NCI-H345 treated with DMSO at 0.1 percent for 48 hours (cell line): Measurements from ENCODE around the gene DENND6A.
A peak's percentile ranks its signal among the peaks of the same experiment; 100 is the strongest.
"Not testable (repeated sequence)": the region's sequence is repeated elsewhere in the genome, so short reads cannot be mapped to it uniquely, and the experiment has no call there.

Experiments
- DNase-seq: peaks from one replicate; lab custom pipeline; 2025; ENCODE audit not compliant: unreplicated experiment; lab: John Stamatoyannopoulos, UW

The DENND6A gene

GRCh38 chr3:57692396-57693147 is at the start of gene DENND6A:
DENND6A (minus strand) TSS chr3:57693077; CDS start chr3:57693018, 59 bp downstream.
- DNase-seq: peak; percentile 67

GRCh38 chr3:57740027-57740426 is 47.1 kb upstream of the DENND6A start:
- DNase-seq: no peak

- DNase-seq: no peak
These were observed 45.5 kb upstream of the DENND6A start for GRCh38 chr3:57738391-57738790.

GRCh38 chr3:57737840-57738239 is 45.0 kb upstream of the DENND6A start:
- DNase-seq: no peak

GRCh38 chr3:57735405-57735804 is 42.5 kb upstream of the DENND6A start:
- no peak for DNase-seq

GRCh38 chr3:57733790-57734189 is 40.9 kb upstream of the DENND6A start:
- no peak for DNase-seq

- DNase-seq: no peak
These were observed 38.4 kb upstream of the DENND6A start for GRCh38 chr3:57731311-57731710.

- DNase-seq: no peak
These were observed 37.8 kb upstream of the DENND6A start for GRCh38 chr3:57730682-57731081.

- DNase-seq: no peak
These were observed 36.6 kb upstream of the DENND6A start for GRCh38 chr3:57729334-57730045.

- DNase-seq: no peak
These were observed 34.2 kb upstream of the DENND6A start for GRCh38 chr3:57727106-57727505.

GRCh38 chr3:57726397-57726796 is 33.5 kb upstream of the DENND6A start:
- DNase-seq: no peak

GRCh38 chr3:57718118-57718517 is 25.2 kb upstream of the DENND6A start:
- no peak for DNase-seq

- DNase-seq: no peak
These were observed 24.5 kb upstream of the DENND6A start for GRCh38 chr3:57717205-57717868.

- DNase-seq: no peak
These were observed 22.8 kb upstream of the DENND6A start for GRCh38 chr3:57715686-57716085.

- DNase-seq: no peak
These were observed 16.7 kb upstream of the DENND6A start for GRCh38 chr3:57709559-57709958.

- DNase-seq: no peak
These were observed 16.2 kb upstream of the DENND6A start for GRCh38 chr3:57709031-57709430.

GRCh38 chr3:57706462-57706861 is 13.6 kb upstream of the DENND6A start:
- DNase-seq: no peak

GRCh38 chr3:57705351-57705750 is 12.5 kb upstream of the DENND6A start:
- DNase-seq: not testable (repeated sequence)

- no peak for DNase-seq
These were observed 8.9 kb upstream of the DENND6A start for GRCh38 chr3:57701781-57702180.

GRCh38 chr3:57700737-57701136 is 7.9 kb upstream of the DENND6A start:
- DNase-seq: no peak

- no peak for DNase-seq
These were observed 6.7 kb upstream of the DENND6A start for GRCh38 chr3:57699591-57699990.

GRCh38 chr3:57696801-57697321 is 4.0 kb upstream of the DENND6A start:
- DNase-seq: no peak
